Measurements from ENCODE around the gene ZNF74.

- no peak for TF ChIP-seq CTCF (IDR thresholded peaks at IDR 0.05)
- no peak for TF ChIP-seq POLR2A (IDR thresholded peaks at IDR 0.05)
Observed at GRCh38 chr22:20407829-20408228, 13.9 kb downstream of the ZNF74 start.
